Measurements from ENCODE around the gene WWOX. TPM values are rescaled to one million over a fixed set of nuclear protein-coding genes. Genes with fewer than 3 reads are reported as not detected.

Gene WWOX
- total RNA-seq, 2 donors from 2014 or later, result 23.0 to 31.7 TPM

DNA sequence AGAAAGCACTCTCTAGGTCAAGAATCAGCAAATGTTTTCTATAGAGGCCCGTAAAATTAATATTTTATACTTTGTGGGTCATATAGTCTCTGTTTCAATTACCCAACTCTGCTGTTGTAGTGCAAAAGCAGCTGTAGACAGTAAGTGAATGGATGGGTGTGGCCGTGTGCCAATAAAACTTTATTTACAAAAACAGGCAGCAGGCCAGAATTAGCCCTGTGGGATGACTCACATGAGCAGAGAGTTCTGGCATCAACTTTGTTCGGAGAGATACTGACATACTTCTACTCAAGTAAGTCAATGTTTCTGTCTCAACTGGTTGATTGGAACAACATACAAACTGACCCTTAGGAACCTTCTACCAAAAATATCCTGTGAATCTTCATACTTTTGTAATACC is 884.9 kb downstream of the WWOX start:
- no peak overlapping the region for H3K4me3 Mint-ChIP-seq
- no peaks in the 10 kb centered on the region for H3K27me3 Mint-ChIP-seq
- H3K9me3 Mint-ChIP-seq, result no peaks in the 10 kb centered on the region
- H3K27ac Mint-ChIP-seq, result no peak overlapping the region
- peaks cover 0 to 1% of the 10 kb centered on the region in 2 donors for H3K4me1 Mint-ChIP-seq (ENCODE audit: low read depth in 2 of 2)
- H3K36me3 Mint-ChIP-seq, result no peaks in the 10 kb centered on the region
- ATAC-seq (no peak), DNase-seq (ENCODE audit: low spot score) (no peak)

DNA sequence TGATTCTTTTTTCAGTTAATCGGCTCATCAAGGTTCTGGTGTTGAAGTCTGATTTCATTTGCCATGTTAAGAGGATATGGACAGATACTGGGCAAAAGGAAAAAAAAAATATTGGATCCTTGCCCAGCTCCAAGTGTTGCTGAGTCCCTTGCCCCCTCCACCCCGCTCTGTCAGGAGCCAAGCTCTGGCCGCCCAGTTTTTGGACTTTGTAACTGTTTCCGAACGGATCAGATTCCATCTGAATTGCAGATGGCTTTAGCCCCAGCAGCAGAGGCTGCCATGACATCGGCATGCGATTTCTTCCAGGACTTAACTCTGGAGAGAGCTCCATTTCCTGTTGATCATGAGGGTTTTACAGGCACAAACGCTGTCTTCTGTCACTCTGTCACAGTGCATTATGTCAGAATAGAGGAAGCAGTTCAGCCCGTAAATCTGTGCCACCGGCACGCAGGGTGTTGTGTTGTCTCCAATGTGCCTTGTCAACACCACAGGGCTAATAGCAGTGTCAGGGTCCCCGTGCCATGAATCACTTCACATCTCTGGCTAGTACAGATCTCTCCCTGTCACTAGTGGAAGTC is 885.5 kb downstream of the WWOX start:
- Mint-ChIP-seq H3K36me3 (no peaks in the 10 kb centered on the region), H3K4me3 (no peak overlapping the region), H3K9me3 (no peaks in the 10 kb centered on the region), H3K27me3 (peaks cover 0 to 2% of the 10 kb centered on the region in 2 donors), H3K4me1 (ENCODE audit: low read depth in 2 of 2) (peaks cover 0 to 6% of the 10 kb centered on the region in 2 donors), H3K27ac (no peak overlapping the region)
- no peak for ATAC-seq
- no peak for DNase-seq (ENCODE audit: low spot score)

DNA sequence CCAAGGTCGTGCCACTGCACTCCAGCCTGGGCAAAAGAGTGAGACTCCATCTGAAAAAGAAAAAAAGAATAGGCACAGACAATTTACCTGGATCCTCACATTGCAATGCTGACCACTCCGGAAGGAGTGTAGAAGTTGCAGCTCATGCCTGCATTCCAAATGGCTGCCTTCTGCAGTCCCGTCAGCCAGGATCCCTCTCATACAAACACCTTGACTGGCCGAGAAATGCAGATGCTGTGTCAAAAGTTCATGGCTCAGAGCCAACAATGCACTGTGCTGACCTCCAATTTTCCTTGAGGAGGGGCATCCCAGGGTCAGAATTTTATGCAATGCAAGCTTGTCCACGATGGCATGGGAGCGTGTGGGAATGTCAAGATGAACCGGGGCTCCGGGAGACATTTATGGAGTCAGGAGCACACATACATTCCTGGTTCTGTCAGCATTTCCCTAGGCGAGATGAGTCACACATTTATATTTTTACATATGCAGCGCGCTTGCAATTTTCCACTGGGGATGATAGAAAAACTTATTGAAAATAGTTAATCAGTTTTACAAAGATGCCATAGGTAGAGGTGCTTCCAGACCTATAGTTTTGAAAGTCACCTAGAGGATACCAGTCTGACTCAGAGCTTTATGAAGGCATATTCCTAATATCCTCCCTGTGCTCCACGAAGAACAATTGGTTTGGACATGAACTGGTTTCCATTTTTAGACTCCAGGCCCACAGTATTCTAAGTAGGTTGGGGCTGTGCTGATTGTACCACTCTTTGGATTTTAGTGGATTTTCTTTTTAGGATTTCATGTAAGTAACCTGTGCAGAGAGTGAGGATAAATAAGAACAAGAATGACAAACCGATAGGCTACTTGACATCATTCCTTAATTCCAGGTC is 886.5 kb downstream of the WWOX start:
- peaks cover 0 to 2% of the 10 kb centered on the region in 2 donors for H3K27me3 Mint-ChIP-seq
- H3K27ac Mint-ChIP-seq, result no peak overlapping the region
- H3K36me3 Mint-ChIP-seq, result no peaks in the 10 kb centered on the region
- H3K9me3 Mint-ChIP-seq, result no peaks in the 10 kb centered on the region
- ATAC-seq, result no peak
- H3K4me3 Mint-ChIP-seq, result no peak overlapping the region
- no peak for DNase-seq (ENCODE audit: low spot score)
- peaks cover 0 to 6% of the 10 kb centered on the region in 2 donors for H3K4me1 Mint-ChIP-seq (ENCODE audit: low read depth in 2 of 2)

DNA sequence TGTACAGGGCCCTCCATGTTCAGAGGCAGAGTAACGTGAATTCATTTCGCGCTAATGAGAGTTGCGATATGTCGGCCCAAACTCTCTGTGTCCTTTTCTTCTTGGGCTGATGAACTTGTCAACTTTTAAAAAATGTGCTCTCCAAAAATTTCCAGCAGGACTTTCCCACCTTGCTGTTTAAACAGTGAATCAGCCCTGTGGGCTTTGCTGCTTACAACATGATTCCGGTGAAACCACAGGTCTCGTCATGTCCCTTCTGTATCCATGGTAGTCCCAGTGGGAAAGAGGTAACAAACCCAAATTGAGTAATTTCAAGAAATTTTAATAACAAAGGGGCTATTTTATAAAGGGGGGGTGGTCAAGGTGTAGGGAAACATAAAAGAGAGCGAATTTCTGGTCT is 888.2 kb downstream of the WWOX start:
- no peak for DNase-seq (ENCODE audit: low spot score)
- Mint-ChIP-seq H3K27ac (no peak overlapping the region), H3K36me3 (no peaks in the 10 kb centered on the region), H3K4me3 (no peak overlapping the region), H3K4me1 (ENCODE audit: low read depth in 2 of 2) (peaks cover 0 to 6% of the 10 kb centered on the region in 2 donors), H3K27me3 (peaks cover 0 to 2% of the 10 kb centered on the region in 2 donors), H3K9me3 (no peaks in the 10 kb centered on the region)
- ATAC-seq, result no peak

DNA sequence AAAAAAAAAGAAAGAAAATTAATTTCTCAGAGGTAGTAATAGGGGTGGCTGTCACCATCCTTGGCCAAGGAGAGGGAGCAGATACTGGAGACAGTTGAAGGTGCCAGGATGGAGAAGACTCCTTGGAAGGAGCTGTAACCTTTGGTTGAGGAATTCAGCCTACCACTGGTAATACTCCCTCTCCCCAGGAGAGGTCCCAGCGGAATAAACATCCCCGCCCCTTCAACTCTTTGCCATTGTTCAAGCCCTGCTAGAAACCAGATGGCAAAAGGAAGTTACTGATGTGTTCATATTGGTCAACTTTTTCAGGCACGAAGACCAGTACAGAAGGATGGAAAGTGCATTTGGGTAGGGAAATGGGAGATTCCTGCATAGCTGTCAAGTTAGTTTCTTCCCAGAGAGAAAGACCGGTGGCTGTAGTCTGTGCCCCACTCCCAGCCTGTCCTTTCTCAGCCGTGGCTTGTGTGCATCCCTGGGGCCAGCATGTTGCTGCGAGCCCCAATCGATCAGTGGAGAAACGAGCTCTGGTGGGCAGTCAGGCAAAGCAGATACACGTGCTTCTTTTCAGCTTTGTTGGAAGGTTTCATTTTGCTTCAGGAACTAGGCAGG is 889.0 kb downstream of the WWOX start:
- Mint-ChIP-seq H3K27ac (no peak overlapping the region), H3K9me3 (no peaks in the 10 kb centered on the region), H3K4me3 (no peak overlapping the region), H3K27me3 (peaks cover 0 to 2% of the 10 kb centered on the region in 2 donors), H3K36me3 (no peaks in the 10 kb centered on the region), H3K4me1 (ENCODE audit: low read depth in 2 of 2) (peaks cover 0 to 6% of the 10 kb centered on the region in 2 donors)
- DNase-seq (ENCODE audit: low spot score) (no peak), ATAC-seq (no peak)

DNA sequence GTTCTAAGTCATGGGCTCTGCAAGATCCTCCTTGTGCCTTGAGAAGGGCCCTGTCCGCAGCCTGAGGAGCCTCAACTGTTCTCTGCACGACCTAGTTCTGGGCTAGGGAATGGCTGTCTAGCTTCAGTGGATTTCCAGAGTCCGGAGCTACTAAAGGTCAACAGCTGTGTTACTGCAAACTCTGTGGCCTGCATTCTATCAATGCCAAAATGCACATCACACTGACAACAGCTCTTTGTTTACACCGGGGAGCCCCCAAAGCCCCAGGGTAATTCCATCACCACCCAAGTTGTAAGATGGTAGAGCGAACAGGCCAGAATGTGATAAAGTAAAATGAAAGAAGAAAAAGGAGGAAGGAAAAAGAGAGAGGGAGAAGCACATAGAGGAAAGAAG is 890.9 kb downstream of the WWOX start:
- Mint-ChIP-seq H3K27me3 (peaks cover 0 to 2% of the 10 kb centered on the region in 2 donors), H3K27ac (no peak overlapping the region), H3K4me3 (no peak overlapping the region), H3K36me3 (no peaks in the 10 kb centered on the region), H3K4me1 (ENCODE audit: low read depth in 2 of 2) (peaks cover under 1 to 8% of the 10 kb centered on the region in 2 donors), H3K9me3 (no peaks in the 10 kb centered on the region)
- no peak for DNase-seq (ENCODE audit: low spot score)
- ATAC-seq, result no peak

- no peaks in the 10 kb centered on the region for H3K9me3 Mint-ChIP-seq
- H3K36me3 Mint-ChIP-seq, result no peaks in the 10 kb centered on the region
- no peak for ATAC-seq
- H3K27me3 Mint-ChIP-seq, result peaks cover 0 to 2% of the 10 kb centered on the region in 2 donors
- no peak overlapping the region for H3K4me3 Mint-ChIP-seq
- peaks cover 8 to 12% of the 10 kb centered on the region in 2 donors for H3K4me1 Mint-ChIP-seq (ENCODE audit: low read depth in 2 of 2)
- H3K27ac Mint-ChIP-seq, result no peak overlapping the region
- no peak for DNase-seq (ENCODE audit: low spot score)
Measured at GRCh38 chr16:78992001-78992400, 892.5 kb downstream of the WWOX start.

DNA sequence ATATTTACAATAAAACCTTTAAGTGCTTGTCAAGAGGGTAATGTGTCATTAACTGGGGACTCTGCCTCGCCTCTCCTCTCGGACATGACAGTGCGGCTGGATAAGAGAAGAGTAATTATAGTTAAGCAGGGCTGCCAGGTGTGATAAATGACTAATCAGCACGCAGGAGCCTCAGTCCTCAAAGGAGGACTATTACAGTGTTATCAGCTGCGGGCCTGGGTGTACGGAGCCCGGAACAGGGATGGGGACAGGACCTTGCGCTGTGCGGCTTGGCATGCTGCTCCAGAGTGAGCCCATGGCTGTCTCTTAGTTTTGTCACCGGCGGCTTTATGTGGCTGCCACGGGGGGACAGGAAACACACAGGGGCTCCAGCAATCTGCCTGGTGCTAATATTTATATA is 893.9 kb downstream of the WWOX start:
- Mint-ChIP-seq H3K4me1 (ENCODE audit: low read depth in 2 of 2) (peaks cover 8 to 12% of the 10 kb centered on the region in 2 donors), H3K27ac (no peak overlapping the region), H3K36me3 (no peaks in the 10 kb centered on the region), H3K27me3 (peaks cover 0 to 2% of the 10 kb centered on the region in 2 donors), H3K9me3 (no peaks in the 10 kb centered on the region), H3K4me3 (no peak overlapping the region)
- ATAC-seq (no peak), DNase-seq (ENCODE audit: low spot score) (no peak)

GRCh38 chr16:78994135-78994745 is 894.8 kb downstream of the WWOX start:
- ATAC-seq, result no peak
- no peaks in the 10 kb centered on the region for H3K9me3 Mint-ChIP-seq
- DNase-seq (ENCODE audit: low spot score), result no peak
- H3K27me3 Mint-ChIP-seq, result peaks cover 0 to 2% of the 10 kb centered on the region in 2 donors
- no peak overlapping the region for H3K27ac Mint-ChIP-seq
- no peaks in the 10 kb centered on the region for H3K36me3 Mint-ChIP-seq
- H3K4me1 Mint-ChIP-seq (ENCODE audit: low read depth in 2 of 2), result peaks cover 8 to 11% of the 10 kb centered on the region in 2 donors
- H3K4me3 Mint-ChIP-seq, result no peak overlapping the region

GRCh38 chr16:78995441-78995840 is 896.0 kb downstream of the WWOX start:
- no peak overlapping the region for H3K27ac Mint-ChIP-seq
- DNase-seq (ENCODE audit: low spot score) (no peak), ATAC-seq (no peak)
- no peaks in the 10 kb centered on the region for H3K9me3 Mint-ChIP-seq
- H3K27me3 Mint-ChIP-seq, result no peaks in the 10 kb centered on the region
- peaks cover 6 to 8% of the 10 kb centered on the region in 2 donors for H3K4me1 Mint-ChIP-seq (ENCODE audit: low read depth in 2 of 2)
- H3K4me3 Mint-ChIP-seq, result peak overlapping the region; percentile 17
- H3K36me3 Mint-ChIP-seq, result no peaks in the 10 kb centered on the region

DNA sequence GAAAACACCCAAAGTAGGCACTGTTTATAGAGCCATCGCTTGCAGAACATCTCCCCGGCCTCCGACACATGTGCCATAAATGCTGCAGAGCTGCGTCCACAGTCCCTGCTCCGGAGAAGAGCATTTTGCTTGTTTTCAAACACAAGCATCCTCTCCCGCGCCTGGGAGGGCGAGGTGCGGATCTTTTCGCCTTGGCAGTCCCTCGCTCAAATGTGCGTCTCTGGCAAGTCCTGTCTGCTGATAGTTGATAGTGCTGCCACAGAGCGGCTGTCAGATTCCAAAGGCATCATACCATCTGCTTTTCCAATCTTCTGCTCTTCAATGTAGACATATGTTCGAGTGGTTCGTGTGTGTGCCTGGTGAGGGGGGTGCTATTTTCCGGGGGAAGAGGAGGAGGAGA is 897.3 kb downstream of the WWOX start:
- ATAC-seq (no peak), DNase-seq (ENCODE audit: low spot score) (no peak)
- Mint-ChIP-seq H3K27ac (no peak overlapping the region), H3K4me1 (ENCODE audit: low read depth in 2 of 2) (peaks cover 6 to 8% of the 10 kb centered on the region in 2 donors), H3K27me3 (no peaks in the 10 kb centered on the region), H3K9me3 (no peaks in the 10 kb centered on the region), H3K36me3 (no peaks in the 10 kb centered on the region), H3K4me3 (no peak overlapping the region)

GRCh38 chr16:78998879-78999278 is 899.4 kb downstream of the WWOX start:
- no peaks in the 10 kb centered on the region for H3K27me3 Mint-ChIP-seq
- no peak overlapping the region for H3K27ac Mint-ChIP-seq
- ATAC-seq, result no peak
- no peaks in the 10 kb centered on the region for H3K9me3 Mint-ChIP-seq
- H3K36me3 Mint-ChIP-seq, result no peaks in the 10 kb centered on the region
- H3K4me1 Mint-ChIP-seq (ENCODE audit: low read depth in 2 of 2), result peaks cover 6 to 8% of the 10 kb centered on the region in 2 donors
- no peak overlapping the region for H3K4me3 Mint-ChIP-seq
- no peak for DNase-seq (ENCODE audit: low spot score)

- DNase-seq (ENCODE audit: low spot score) (no peak), ATAC-seq (no peak)
- no peaks in the 10 kb centered on the region for H3K27me3 Mint-ChIP-seq
- peaks cover 0 to 2% of the 10 kb centered on the region in 2 donors for H3K4me1 Mint-ChIP-seq (ENCODE audit: low read depth in 2 of 2)
- H3K9me3 Mint-ChIP-seq, result no peaks in the 10 kb centered on the region
- H3K4me3 Mint-ChIP-seq, result no peak overlapping the region
- no peak overlapping the region for H3K27ac Mint-ChIP-seq
- H3K36me3 Mint-ChIP-seq, result no peaks in the 10 kb centered on the region
Measured at GRCh38 chr16:79001156-79001967, 901.9 kb downstream of the WWOX start.
